HG03095 (cell line): ENCODE data around the gene UBN2.

ENCODE experiments used
- ATAC-seq: cut with Tn5 transposase; IDR thresholded peaks from one replicate; pipeline ENCODE4 v1.9.1; 2021; ENCODE audit warnings: moderate library complexity; ENCODE audit not compliant: unreplicated experiment

Gene UBN2

GRCh38 chr7:139341776-139342226, 110.8 kb downstream of the UBN2 start:
- ATAC-seq = no peak

GRCh38 chr7:139345042-139345441, 114.0 kb downstream of the UBN2 start:
- no peak for ATAC-seq

GRCh38 chr7:139351027-139351426, 120.0 kb downstream of the UBN2 start:
- no peak for ATAC-seq

- no peak for ATAC-seq
Measured at GRCh38 chr7:139354729-139355128, 123.7 kb downstream of the UBN2 start.

GRCh38 chr7:139355320-139355719, 124.3 kb downstream of the UBN2 start:
- no peak for ATAC-seq
